WTC11 (cell line): Measurements from ENCODE around the gene CALM3.

ENCODE experiments used
- CREB1 ChIP-seq: sonication (generic); formaldehyde crosslinking; IDR thresholded peaks from 2 replicates; pipeline ENCODE4 v1.8.0; 2023; ENCODE audit warnings: mild to moderate bottlenecking, missing genetic modification reagents
- CREM ChIP-seq: sonication (generic); formaldehyde crosslinking; IDR thresholded peaks from 2 replicates; pipeline ENCODE4 v1.8.1; 2022; ENCODE audit warnings: mild to moderate bottlenecking, missing genetic modification reagents, moderate library complexity
- KAT7 ChIP-seq: sonication (generic); formaldehyde crosslinking; IDR thresholded peaks from 2 replicates; pipeline ENCODE4 v1.8.1; 2023; ENCODE audit warnings: missing genetic modification reagents, mild to moderate bottlenecking, borderline replicate concordance
- MXD4 ChIP-seq: fragments of 250-450 bp; sonication (Bioruptor Pico); IDR thresholded peaks from 2 replicates; pipeline ENCODE4 v1.8.0; 2021; ENCODE audit warnings: mild to moderate bottlenecking, moderate library complexity, borderline replicate concordance
- RELA ChIP-seq: sonication (generic); formaldehyde crosslinking; IDR thresholded peaks from 2 replicates; pipeline ENCODE4 v1.8.1; 2022; ENCODE audit warnings: missing genetic modification reagents, mild to moderate bottlenecking, borderline replicate concordance
- TF ChIP-seq, protein P1 (sequence below): sonication (generic); formaldehyde crosslinking; IDR thresholded peaks from 2 replicates; pipeline ENCODE4 v1.8.0; 2022; ENCODE audit warnings: missing genetic modification reagents
- TF ChIP-seq, protein P2 (sequence below): sonication (generic); formaldehyde crosslinking; IDR thresholded peaks from 2 replicates; pipeline ENCODE4 v1.8.1; 2023; ENCODE audit warnings: mild to moderate bottlenecking, missing genetic modification reagents, borderline replicate concordance
- TF ChIP-seq, protein P3 (sequence below): fragments of 200-600 bp; IDR thresholded peaks from 2 replicates; pipeline ENCODE4 v1.8.0; 2022; ENCODE audit warnings: antibody characterized with exemption
- TF ChIP-seq, protein P4 (sequence below): sonication (generic); formaldehyde crosslinking; IDR thresholded peaks from 2 replicates; pipeline ENCODE4 v1.8.1; 2022; ENCODE audit warnings: missing genetic modification reagents, borderline replicate concordance
- TF ChIP-seq, protein P5 (sequence below): sonication (generic); formaldehyde crosslinking; IDR thresholded peaks from 2 replicates; pipeline ENCODE4 v1.8.0; 2022; ENCODE audit warnings: mild to moderate bottlenecking, missing genetic modification reagents
- TF ChIP-seq, protein P6 (sequence below): sonication (generic); formaldehyde crosslinking; IDR thresholded peaks from 2 replicates; pipeline ENCODE4 v1.8.1; 2023; ENCODE audit warnings: mild to moderate bottlenecking, missing genetic modification reagents, moderate library complexity
- TF ChIP-seq, protein P7 (sequence below): sonication (generic); formaldehyde crosslinking; IDR thresholded peaks from 2 replicates; pipeline ENCODE4 v1.8.0; 2022; ENCODE audit warnings: mild to moderate bottlenecking, missing genetic modification reagents

DNA sequence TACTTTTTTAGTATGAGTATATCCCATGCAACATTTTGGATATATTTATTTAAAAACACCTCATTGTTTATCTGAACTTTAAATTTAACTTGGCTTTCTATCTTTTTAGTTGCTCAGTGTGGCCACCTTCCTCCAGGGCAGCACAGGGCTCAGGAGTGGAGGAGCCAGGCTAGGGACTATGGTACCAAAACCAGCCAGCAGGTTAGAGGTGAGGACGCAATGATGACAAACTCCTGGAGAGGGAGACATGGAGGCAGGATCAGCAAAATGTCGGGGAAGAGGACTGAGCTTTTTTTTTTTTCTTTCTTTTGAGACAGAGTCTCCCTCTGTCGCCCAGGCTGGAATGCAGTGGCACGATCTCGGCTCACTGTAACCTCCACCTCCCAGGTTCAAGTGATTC lies 29.6 kb upstream of the CALM3 start:
- TF ChIP-seq, protein P1, sequence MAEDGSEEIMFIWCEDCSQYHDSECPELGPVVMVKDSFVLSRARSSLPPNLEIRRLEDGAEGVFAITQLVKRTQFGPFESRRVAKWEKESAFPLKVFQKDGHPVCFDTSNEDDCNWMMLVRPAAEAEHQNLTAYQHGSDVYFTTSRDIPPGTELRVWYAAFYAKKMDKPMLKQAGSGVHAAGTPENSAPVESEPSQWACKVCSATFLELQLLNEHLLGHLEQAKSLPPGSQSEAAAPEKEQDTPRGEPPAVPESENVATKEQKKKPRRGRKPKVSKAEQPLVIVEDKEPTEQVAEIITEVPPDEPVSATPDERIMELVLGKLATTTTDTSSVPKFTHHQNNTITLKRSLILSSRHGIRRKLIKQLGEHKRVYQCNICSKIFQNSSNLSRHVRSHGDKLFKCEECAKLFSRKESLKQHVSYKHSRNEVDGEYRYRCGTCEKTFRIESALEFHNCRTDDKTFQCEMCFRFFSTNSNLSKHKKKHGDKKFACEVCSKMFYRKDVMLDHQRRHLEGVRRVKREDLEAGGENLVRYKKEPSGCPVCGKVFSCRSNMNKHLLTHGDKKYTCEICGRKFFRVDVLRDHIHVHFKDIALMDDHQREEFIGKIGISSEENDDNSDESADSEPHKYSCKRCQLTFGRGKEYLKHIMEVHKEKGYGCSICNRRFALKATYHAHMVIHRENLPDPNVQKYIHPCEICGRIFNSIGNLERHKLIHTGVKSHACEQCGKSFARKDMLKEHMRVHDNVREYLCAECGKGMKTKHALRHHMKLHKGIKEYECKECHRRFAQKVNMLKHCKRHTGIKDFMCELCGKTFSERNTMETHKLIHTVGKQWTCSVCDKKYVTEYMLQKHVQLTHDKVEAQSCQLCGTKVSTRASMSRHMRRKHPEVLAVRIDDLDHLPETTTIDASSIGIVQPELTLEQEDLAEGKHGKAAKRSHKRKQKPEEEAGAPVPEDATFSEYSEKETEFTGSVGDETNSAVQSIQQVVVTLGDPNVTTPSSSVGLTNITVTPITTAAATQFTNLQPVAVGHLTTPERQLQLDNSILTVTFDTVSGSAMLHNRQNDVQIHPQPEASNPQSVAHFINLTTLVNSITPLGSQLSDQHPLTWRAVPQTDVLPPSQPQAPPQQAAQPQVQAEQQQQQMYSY (CRISPR knock-in tag), result no peak
- TF ChIP-seq KAT7 (CRISPR knock-in tag), result no peak
- TF ChIP-seq, protein P2, sequence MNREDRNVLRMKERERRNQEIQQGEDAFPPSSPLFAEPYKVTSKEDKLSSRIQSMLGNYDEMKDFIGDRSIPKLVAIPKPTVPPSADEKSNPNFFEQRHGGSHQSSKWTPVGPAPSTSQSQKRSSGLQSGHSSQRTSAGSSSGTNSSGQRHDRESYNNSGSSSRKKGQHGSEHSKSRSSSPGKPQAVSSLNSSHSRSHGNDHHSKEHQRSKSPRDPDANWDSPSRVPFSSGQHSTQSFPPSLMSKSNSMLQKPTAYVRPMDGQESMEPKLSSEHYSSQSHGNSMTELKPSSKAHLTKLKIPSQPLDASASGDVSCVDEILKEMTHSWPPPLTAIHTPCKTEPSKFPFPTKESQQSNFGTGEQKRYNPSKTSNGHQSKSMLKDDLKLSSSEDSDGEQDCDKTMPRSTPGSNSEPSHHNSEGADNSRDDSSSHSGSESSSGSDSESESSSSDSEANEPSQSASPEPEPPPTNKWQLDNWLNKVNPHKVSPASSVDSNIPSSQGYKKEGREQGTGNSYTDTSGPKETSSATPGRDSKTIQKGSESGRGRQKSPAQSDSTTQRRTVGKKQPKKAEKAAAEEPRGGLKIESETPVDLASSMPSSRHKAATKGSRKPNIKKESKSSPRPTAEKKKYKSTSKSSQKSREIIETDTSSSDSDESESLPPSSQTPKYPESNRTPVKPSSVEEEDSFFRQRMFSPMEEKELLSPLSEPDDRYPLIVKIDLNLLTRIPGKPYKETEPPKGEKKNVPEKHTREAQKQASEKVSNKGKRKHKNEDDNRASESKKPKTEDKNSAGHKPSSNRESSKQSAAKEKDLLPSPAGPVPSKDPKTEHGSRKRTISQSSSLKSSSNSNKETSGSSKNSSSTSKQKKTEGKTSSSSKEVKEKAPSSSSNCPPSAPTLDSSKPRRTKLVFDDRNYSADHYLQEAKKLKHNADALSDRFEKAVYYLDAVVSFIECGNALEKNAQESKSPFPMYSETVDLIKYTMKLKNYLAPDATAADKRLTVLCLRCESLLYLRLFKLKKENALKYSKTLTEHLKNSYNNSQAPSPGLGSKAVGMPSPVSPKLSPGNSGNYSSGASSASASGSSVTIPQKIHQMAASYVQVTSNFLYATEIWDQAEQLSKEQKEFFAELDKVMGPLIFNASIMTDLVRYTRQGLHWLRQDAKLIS (CRISPR knock-in tag), result no peak
- TF ChIP-seq, protein P3, sequence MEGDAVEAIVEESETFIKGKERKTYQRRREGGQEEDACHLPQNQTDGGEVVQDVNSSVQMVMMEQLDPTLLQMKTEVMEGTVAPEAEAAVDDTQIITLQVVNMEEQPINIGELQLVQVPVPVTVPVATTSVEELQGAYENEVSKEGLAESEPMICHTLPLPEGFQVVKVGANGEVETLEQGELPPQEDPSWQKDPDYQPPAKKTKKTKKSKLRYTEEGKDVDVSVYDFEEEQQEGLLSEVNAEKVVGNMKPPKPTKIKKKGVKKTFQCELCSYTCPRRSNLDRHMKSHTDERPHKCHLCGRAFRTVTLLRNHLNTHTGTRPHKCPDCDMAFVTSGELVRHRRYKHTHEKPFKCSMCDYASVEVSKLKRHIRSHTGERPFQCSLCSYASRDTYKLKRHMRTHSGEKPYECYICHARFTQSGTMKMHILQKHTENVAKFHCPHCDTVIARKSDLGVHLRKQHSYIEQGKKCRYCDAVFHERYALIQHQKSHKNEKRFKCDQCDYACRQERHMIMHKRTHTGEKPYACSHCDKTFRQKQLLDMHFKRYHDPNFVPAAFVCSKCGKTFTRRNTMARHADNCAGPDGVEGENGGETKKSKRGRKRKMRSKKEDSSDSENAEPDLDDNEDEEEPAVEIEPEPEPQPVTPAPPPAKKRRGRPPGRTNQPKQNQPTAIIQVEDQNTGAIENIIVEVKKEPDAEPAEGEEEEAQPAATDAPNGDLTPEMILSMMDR, result no peak
- TF ChIP-seq, protein P4, sequence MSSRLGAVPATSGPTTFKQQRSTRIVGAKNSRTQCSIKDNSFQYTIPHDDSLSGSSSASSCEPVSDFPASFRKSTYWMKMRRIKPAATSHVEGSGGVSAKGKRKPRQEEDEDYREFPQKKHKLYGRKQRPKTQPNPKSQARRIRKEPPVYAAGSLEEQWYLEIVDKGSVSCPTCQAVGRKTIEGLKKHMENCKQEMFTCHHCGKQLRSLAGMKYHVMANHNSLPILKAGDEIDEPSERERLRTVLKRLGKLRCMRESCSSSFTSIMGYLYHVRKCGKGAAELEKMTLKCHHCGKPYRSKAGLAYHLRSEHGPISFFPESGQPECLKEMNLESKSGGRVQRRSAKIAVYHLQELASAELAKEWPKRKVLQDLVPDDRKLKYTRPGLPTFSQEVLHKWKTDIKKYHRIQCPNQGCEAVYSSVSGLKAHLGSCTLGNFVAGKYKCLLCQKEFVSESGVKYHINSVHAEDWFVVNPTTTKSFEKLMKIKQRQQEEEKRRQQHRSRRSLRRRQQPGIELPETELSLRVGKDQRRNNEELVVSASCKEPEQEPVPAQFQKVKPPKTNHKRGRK (CRISPR knock-in tag), result no peak
- no peak for TF ChIP-seq RELA (CRISPR knock-in tag)
- TF ChIP-seq CREB1, result no peak
- TF ChIP-seq, protein P5, sequence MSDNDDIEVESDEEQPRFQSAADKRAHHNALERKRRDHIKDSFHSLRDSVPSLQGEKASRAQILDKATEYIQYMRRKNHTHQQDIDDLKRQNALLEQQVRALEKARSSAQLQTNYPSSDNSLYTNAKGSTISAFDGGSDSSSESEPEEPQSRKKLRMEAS (CRISPR knock-in tag), result no peak
- TF ChIP-seq, protein P6, sequence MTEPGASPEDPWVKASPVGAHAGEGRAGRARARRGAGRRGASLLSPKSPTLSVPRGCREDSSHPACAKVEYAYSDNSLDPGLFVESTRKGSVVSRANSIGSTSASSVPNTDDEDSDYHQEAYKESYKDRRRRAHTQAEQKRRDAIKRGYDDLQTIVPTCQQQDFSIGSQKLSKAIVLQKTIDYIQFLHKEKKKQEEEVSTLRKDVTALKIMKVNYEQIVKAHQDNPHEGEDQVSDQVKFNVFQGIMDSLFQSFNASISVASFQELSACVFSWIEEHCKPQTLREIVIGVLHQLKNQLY (CRISPR knock-in tag), result no peak
- TF ChIP-seq MXD4 (CRISPR knock-in tag), result no peak
- TF ChIP-seq, protein P7, sequence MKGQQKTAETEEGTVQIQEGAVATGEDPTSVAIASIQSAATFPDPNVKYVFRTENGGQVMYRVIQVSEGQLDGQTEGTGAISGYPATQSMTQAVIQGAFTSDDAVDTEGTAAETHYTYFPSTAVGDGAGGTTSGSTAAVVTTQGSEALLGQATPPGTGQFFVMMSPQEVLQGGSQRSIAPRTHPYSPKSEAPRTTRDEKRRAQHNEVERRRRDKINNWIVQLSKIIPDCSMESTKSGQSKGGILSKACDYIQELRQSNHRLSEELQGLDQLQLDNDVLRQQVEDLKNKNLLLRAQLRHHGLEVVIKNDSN (CRISPR knock-in tag), result no peak
- TF ChIP-seq CREM (CRISPR knock-in tag), result no peak
